Glutamatergic neuron (in vitro differentiated cells): ENCODE data around the gene FAT1. TPM values are rescaled to one million over a fixed set of nuclear protein-coding genes. Genes with fewer than 3 reads are reported as not detected.
"Not testable (repeated sequence)": the region's sequence is repeated elsewhere in the genome, so short reads cannot be mapped to it uniquely, and the experiment has no call there.

Experiments
- DNase-seq: peaks from one replicate; pipeline ENCODE4 v3.0.0; 2022
- H3K27ac Mint-ChIP-seq: one replicate; pipeline ENCODE4 v1.8.0; 2020; ENCODE audit warnings: mild to moderate bottlenecking, mixed read lengths, inconsistent platforms; ENCODE audit not compliant: unreplicated experiment
- H3K27me3 Mint-ChIP-seq: one replicate; pipeline ENCODE4 v1.8.0; 2020; ENCODE audit warnings: mild to moderate bottlenecking, moderate library complexity, mixed read lengths, inconsistent platforms; ENCODE audit not compliant: unreplicated experiment
- H3K36me3 Mint-ChIP-seq: one replicate; pipeline ENCODE4 v1.8.0; 2020; ENCODE audit warnings: mild to moderate bottlenecking, mixed read lengths, inconsistent platforms; ENCODE audit not compliant: unreplicated experiment
- H3K4me1 Mint-ChIP-seq: one replicate; pipeline ENCODE4 v1.8.0; 2020; ENCODE audit warnings: mild to moderate bottlenecking, low read depth, mixed read lengths, inconsistent platforms; ENCODE audit not compliant: unreplicated experiment
- H3K4me3 Mint-ChIP-seq: one replicate; pipeline ENCODE4 v1.8.0; 2020; ENCODE audit warnings: mild to moderate bottlenecking, mixed read lengths, inconsistent platforms; ENCODE audit not compliant: unreplicated experiment
- H3K9me3 Mint-ChIP-seq: one replicate; pipeline ENCODE4 v1.8.0; 2020; ENCODE audit warnings: mild to moderate bottlenecking, moderate library complexity, mixed read lengths, inconsistent platforms; ENCODE audit not compliant: unreplicated experiment
- CTCF ChIP-seq: fragments of 200-600 bp; sonication (generic); IDR thresholded peaks from one replicate; pipeline ENCODE4 v1.5.0; 2021; ENCODE audit not compliant: partially characterized antibody, unreplicated experiment
- total RNA-seq: library from RNA; stranded (reverse); fragmentation: NEBNext Ultra II Directional; extraction: Animal tissue kit (Norgen Biotek cat#: 25700); gene quantifications from one replicate; pipeline ENCODE4 v1.2.1, GENCODE V29; 2021; ENCODE audit not compliant: unreplicated experiment

Gene FAT1
- total RNA-seq, 1 donor from 2014 or later = 34.3 TPM

GRCh38 chr4:186666252-186666651 is 57.4 kb downstream of the FAT1 start:
- Mint-ChIP-seq H3K27ac (no peak overlapping the region), H3K27me3 (no peaks in the 10 kb centered on the region), H3K36me3 (peaks cover 5% of the 10 kb centered on the region), H3K9me3 (no peaks in the 10 kb centered on the region), H3K4me3 (no peak overlapping the region), H3K4me1 (no peaks in the 10 kb centered on the region)
- no peak for TF ChIP-seq CTCF
- no peak for DNase-seq

- H3K4me1 Mint-ChIP-seq = no peaks in the 10 kb centered on the region
- no peaks in the 10 kb centered on the region for H3K36me3 Mint-ChIP-seq
- TF ChIP-seq CTCF = no peak
- H3K27ac Mint-ChIP-seq = no peak overlapping the region
- H3K4me3 Mint-ChIP-seq = no peak overlapping the region
- H3K9me3 Mint-ChIP-seq = no peaks in the 10 kb centered on the region
- no peak for DNase-seq
- H3K27me3 Mint-ChIP-seq = no peaks in the 10 kb centered on the region
Observed at GRCh38 chr4:186660403-186660802, 63.3 kb downstream of the FAT1 start.

GRCh38 chr4:186659935-186660334 is 63.7 kb downstream of the FAT1 start:
- no peak overlapping the region for H3K27ac Mint-ChIP-seq
- no peak overlapping the region for H3K4me3 Mint-ChIP-seq
- no peaks in the 10 kb centered on the region for H3K36me3 Mint-ChIP-seq
- no peak for TF ChIP-seq CTCF
- H3K4me1 Mint-ChIP-seq = no peaks in the 10 kb centered on the region
- no peaks in the 10 kb centered on the region for H3K9me3 Mint-ChIP-seq
- no peaks in the 10 kb centered on the region for H3K27me3 Mint-ChIP-seq
- DNase-seq = no peak

GRCh38 chr4:186659456-186659855 is 64.2 kb downstream of the FAT1 start:
- H3K27me3 Mint-ChIP-seq, H3K4me3 Mint-ChIP-seq, H3K27ac Mint-ChIP-seq, H3K9me3 Mint-ChIP-seq, H3K36me3 Mint-ChIP-seq, H3K4me1 Mint-ChIP-seq, DNase-seq: not testable (repeated sequence)

GRCh38 chr4:186658657-186659056 is 65.0 kb downstream of the FAT1 start:
- no peaks in the 10 kb centered on the region for H3K4me1 Mint-ChIP-seq
- DNase-seq = no peak
- H3K27me3 Mint-ChIP-seq = no peaks in the 10 kb centered on the region
- no peaks in the 10 kb centered on the region for H3K36me3 Mint-ChIP-seq
- no peak overlapping the region for H3K4me3 Mint-ChIP-seq
- no peaks in the 10 kb centered on the region for H3K9me3 Mint-ChIP-seq
- TF ChIP-seq CTCF = no peak
- no peak overlapping the region for H3K27ac Mint-ChIP-seq

- no peaks in the 10 kb centered on the region for H3K27me3 Mint-ChIP-seq
- no peak for TF ChIP-seq CTCF
- H3K27ac Mint-ChIP-seq = no peak overlapping the region
- no peaks in the 10 kb centered on the region for H3K9me3 Mint-ChIP-seq
- H3K4me3 Mint-ChIP-seq = no peak overlapping the region
- DNase-seq = no peak
- no peaks in the 10 kb centered on the region for H3K36me3 Mint-ChIP-seq
- H3K4me1 Mint-ChIP-seq = no peaks in the 10 kb centered on the region
Observed at GRCh38 chr4:186657764-186658163, 65.9 kb downstream of the FAT1 start.
